Measurements from ENCODE around the gene ROR2.

DNA sequence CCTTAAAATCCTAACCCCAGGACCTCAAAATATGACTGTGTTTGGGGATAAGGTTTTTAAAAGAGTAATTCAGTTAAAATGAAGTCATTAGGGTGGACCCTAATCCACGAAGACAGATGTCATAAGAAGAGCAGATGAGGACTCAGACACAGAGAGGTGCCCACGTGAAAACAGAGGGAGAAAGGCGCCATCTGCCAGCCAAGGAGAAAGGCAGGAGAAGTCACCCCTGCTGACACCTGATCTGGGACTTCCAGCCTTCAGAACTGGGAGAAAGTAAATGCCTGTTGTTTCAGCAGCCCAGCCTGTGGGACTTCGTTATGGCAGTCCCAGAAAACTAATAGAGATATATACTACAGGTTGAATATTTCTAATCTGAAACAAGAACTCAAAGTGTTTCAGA is 67.4 kb downstream of the ROR2 start:
- TF ChIP-seq EZH2 (IDR thresholded peaks at IDR 0.05; ENCODE audit: insufficient read depth, poor library complexity, severe bottlenecking) = no peak
- no peak for TF ChIP-seq EZH2phosphoT487 (IDR thresholded peaks at IDR 0.05; ENCODE audit: insufficient read depth, low read depth)

Data from GM23248 (cell line).